HG03558 (cell line): Measurements from ENCODE around the gene COX6A1.
"Not testable (repeated sequence)": the region's sequence is repeated elsewhere in the genome, so short reads cannot be mapped to it uniquely, and the experiment has no call there.

Experiments used
- ATAC-seq: cut with Tn5 transposase; IDR thresholded peaks from one replicate; pipeline ENCODE4 v1.9.1; 2021; ENCODE audit warnings: moderate number of reproducible peaks; ENCODE audit not compliant: unreplicated experiment; ENCODE audit errors: extremely low read depth

The COX6A1 gene

GRCh38 chr12:120425797-120426196 lies 12.1 kb upstream of the COX6A1 start:
- no peak for ATAC-seq

- ATAC-seq, result no peak
Measured at GRCh38 chr12:120428597-120429229, 9.2 kb upstream of the COX6A1 start.

GRCh38 chr12:120429368-120429767 lies 8.5 kb upstream of the COX6A1 start:
- no peak for ATAC-seq

GRCh38 chr12:120432772-120433525 lies 5.0 kb upstream of the COX6A1 start:
- ATAC-seq, result no peak

- ATAC-seq, result no peak
Measured at GRCh38 chr12:120438495-120439198, 734 bp downstream of the COX6A1 start.

GRCh38 chr12:120439646-120440247 lies 1.8 kb downstream of the COX6A1 start:
- ATAC-seq, result no peak

GRCh38 chr12:120444676-120445075 lies 6.8 kb downstream of the COX6A1 start:
- no peak for ATAC-seq

GRCh38 chr12:120445911-120446843 lies 8.3 kb downstream of the COX6A1 start, which contains the start of the genes GATC and TRIAP1:
TSS of gene GATC (plus strand) at chr12:120446444. CDS start at chr12:120446481, 37 bp downstream.
TSS of gene TRIAP1 (minus strand) at chr12:120446384. CDS start at chr12:120446372, 12 bp downstream.
- ATAC-seq, result peak; percentile 79

GRCh38 chr12:120446844-120447178 lies 8.9 kb downstream of the COX6A1 start:
- ATAC-seq, result not testable (repeated sequence)

- ATAC-seq, result no peak
Measured at GRCh38 chr12:120447992-120448391, 10.1 kb downstream of the COX6A1 start.

GRCh38 chr12:120452524-120452923 lies 14.6 kb downstream of the COX6A1 start:
- ATAC-seq, result not testable (repeated sequence)

GRCh38 chr12:120453060-120453750 lies 15.3 kb downstream of the COX6A1 start:
- ATAC-seq, result no peak

- no peak for ATAC-seq
Measured at GRCh38 chr12:120453977-120454376, 16.1 kb downstream of the COX6A1 start.

- ATAC-seq, result no peak
Measured at GRCh38 chr12:120455302-120455701, 17.4 kb downstream of the COX6A1 start.

GRCh38 chr12:120457133-120457532 lies 19.2 kb downstream of the COX6A1 start:
- ATAC-seq, result no peak

- no peak for ATAC-seq
Measured at GRCh38 chr12:120460157-120460556, 22.2 kb downstream of the COX6A1 start.

GRCh38 chr12:120462099-120462640 lies 24.3 kb downstream of the COX6A1 start:
- no peak for ATAC-seq

GRCh38 chr12:120463712-120464111 lies 25.8 kb downstream of the COX6A1 start:
- no peak for ATAC-seq

- ATAC-seq, result no peak
Measured at GRCh38 chr12:120465756-120466155, 27.8 kb downstream of the COX6A1 start.
